ENCODE results near the gene HEPHL1.

- TF ChIP-seq, protein P1, sequence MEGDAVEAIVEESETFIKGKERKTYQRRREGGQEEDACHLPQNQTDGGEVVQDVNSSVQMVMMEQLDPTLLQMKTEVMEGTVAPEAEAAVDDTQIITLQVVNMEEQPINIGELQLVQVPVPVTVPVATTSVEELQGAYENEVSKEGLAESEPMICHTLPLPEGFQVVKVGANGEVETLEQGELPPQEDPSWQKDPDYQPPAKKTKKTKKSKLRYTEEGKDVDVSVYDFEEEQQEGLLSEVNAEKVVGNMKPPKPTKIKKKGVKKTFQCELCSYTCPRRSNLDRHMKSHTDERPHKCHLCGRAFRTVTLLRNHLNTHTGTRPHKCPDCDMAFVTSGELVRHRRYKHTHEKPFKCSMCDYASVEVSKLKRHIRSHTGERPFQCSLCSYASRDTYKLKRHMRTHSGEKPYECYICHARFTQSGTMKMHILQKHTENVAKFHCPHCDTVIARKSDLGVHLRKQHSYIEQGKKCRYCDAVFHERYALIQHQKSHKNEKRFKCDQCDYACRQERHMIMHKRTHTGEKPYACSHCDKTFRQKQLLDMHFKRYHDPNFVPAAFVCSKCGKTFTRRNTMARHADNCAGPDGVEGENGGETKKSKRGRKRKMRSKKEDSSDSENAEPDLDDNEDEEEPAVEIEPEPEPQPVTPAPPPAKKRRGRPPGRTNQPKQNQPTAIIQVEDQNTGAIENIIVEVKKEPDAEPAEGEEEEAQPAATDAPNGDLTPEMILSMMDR (conservative IDR thresholded peaks at IDR 0.05 in 1 of 2, IDR thresholded peaks at IDR 0.05 in 1 of 2; ENCODE audit: extremely low read depth in 1 of 2, insufficient read depth in 1 of 2, low read depth in 1 of 2, low read length in 2 of 2) = no peak
- no peak for TF ChIP-seq EZH2 (IDR thresholded peaks at IDR 0.05; ENCODE audit: borderline replicate concordance, low read length)
These were observed 108.6 kb downstream of the HEPHL1 start for GRCh38 chr11:94129512-94130297.

Data from mammary epithelial cell (primary cell).